EH (cell line): ENCODE measurements around the gene SUPT4H1.
A peak's percentile ranks its signal among the peaks of the same experiment; 100 is the strongest.

Source experiments
- DNase-seq: peaks from one replicate; pipeline ENCODE4 v3.0.0-alpha.2; 2015; ENCODE audit warnings: low read depth

Gene SUPT4H1

DNA sequence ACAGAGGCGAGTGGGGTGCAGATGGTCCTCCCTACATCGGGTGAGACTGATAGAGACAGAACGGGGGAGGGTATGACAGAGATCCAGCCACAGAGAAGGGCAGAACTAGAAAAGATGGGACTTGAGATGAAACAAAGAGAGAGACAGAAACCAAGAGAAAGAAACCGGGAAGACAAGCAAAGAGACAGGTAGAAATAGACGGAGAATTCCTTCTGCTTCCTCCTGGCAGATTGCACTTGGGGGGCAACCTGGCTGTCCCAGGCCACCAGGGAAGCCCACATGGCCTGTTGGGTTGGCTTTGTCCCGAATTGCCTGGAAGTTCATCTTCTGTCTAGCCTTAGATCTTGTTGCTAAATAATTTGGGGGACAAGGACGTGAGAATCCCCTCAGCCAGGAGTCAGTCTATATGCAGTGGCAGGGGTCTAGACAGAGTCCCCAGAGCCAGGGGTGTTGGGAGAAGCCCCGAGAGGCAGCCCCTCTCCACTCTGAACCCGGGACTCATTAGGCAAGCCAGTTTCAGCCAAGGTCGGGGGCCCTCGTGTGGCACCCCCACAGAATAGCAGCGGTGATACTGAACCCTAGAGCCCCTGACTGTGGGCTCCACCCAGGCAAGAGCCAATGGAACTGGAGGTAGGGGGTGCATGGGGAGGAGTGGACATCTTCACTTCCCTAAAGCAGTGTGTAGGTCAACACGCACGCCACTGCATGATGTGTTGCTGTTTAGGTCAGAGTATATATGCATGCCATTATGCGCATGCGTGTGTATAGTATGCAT is 22.8 kb downstream of the SUPT4H1 start:
- peak; percentile 9 for DNase-seq

DNA sequence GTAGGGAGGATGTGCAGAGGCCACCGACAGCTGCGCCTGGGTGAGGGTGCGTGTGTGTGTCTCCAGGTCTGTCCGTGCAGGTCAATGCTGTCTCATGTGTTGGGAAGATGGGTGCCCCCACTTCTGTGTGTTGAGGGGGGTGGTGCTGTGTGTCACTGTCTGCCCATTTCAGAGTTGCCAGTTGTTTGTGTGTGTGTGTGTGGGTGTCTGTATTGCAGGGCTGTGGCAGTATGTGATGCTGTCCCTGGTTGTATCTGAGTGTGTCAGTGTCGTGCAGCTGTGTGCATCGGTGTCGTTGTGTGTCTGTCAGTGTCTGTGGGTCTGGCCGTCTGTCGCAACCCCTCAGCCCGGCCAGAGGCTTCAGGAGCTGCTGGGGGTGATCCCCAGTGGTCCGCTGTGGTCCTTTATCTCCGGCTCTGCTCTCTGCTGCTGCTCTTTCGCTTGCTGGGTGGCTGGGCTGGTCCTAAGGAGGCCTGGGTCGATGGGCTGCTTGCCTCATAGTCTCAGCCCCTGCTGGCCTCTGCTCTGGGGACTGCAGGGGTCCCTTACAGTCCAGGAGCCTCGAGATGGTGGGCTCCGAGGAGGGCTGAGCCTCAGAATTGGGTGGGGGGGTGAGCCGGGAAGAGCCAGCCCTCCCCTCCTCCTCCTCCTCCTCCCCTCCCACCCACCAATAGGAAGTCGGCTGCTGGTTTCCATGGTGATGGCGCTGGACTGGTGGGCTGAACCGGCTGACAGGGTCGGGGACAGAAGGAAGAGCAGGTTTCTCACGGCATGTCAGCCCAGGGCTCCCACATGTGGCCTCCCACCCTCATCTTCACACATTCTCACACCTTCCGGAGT is 23.6 kb downstream of the SUPT4H1 start, which contains the start of gene TSPOAP1:
TSS of gene TSPOAP1 (minus strand) at position 601 of the 840 bp plus-strand sequence. CDS start 875 bp downstream, outside the sequence.
- peak; percentile 15 for DNase-seq

DNA sequence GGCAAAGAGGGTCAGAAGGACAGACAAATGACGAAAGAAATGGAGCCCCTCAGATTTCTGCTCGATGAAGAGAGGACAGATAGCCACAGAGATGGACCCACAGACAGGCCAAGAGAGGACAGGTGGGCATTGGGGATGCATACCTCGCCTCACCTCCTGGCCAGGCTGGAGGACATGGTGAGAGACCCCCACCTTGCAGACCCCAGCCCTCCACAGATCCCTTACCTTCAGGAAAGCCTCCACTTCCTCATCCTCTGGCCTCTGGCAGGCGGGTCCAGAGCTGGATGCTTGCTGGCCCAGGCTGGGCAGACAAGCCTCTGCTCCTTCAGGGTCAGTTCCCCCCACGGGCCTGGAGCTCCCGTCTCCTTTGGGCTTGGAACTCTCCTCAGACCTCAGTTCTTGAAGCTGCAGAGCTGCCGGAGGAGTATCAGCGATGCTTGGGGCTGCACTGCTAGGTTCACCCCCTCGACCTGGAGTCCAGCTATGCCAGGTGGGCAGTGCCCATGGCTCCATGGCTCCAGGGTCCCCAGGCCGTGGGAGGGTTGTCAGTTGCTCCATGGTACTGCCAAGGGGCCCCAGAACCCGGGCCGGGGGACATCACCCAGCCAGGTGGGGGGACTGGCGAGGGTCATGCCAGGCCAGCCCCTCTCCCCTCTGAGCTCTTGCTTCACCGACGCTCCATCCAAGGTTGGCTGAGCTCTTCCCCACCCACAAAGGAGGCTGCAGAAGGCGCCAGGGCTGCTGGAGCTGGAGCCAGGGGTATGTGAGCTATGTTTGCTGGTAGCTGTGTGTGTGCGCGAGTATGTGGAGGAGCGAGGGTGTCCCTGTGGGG is 24.4 kb downstream of the SUPT4H1 start:
- DNase-seq, result no peak

DNA sequence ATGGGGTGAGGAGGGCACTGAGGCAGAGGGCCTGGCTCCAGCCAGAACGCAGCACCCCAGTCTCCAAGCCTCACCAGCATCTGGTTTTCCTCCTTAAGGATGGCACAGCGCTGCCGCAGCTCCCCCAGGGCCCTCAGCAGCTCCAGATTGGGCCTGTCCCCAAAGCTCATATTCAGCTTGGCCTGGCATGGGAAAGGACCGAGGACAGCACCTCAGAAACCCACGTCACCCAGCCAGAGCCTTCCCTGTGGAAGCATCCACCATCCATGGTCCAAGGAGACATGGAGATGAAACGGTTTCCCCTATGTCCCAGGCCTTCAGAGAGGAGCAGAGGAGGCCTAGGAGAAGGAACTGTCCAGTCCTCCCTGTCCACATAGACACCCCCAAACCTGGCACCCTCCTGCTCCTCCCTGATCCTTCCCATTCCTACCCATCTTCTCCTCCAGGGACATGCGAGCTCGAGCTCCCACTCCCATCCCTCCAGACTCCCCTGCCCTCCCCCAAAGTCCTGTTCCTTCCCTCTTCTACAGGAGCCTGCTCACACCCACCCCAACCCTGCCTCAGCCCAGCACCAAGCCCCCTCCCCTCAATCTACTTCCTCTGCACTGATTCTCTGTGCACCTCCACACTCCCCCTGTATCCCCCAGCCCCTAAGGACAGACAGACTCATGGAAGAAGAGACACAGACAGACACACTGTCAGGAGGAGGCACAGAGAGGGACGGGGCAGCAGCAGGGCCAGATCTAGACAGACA is 25.2 kb downstream of the SUPT4H1 start:
- DNase-seq, result no peak

DNA sequence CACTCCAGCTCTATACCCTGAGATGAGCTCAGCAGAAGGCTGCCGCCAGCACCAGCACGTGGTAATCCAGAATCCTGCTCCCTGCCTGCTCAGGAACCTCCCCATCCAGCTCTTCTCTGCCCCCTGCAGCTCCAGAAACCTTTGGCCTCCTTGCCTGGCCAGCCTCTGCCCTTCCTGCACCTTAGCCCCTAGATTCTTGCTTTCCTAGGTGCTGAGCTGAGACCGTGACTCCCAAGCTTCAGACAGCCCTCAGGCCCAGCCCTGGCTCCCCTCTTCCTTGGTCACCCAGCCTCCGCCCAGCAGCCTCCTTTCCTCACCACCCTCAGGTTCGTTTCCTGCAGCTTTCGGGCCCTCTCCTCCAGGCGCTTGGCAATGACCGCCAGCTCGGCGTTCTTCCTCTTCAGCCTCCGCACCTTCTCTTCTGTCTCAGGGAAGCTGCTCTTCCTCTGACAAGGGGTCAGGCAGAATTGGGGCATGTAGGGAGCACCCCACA is 26.0 kb downstream of the SUPT4H1 start:
- no peak for DNase-seq

DNA sequence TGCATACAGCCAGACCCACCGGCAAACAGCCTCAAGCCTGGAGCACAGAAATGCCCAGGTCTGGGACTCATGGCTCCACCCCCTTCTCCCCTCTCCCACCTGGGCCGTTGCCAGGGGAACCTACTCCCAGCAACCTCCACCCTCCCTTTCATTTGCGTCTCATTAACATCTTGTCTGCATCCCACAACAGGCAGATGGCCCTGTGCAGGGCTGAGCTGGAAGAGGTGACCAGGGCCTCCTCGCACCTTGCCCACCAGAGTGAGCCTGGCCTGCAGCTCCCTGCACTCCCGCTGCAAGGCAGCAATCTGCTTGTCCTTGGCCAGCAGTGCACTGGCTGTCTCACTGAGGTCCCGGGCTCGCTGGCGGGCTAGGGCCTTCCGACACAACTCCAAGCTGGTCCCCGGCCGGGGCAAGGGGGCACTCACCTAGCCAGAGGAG is 26.7 kb downstream of the SUPT4H1 start:
- DNase-seq, result no peak

DNA sequence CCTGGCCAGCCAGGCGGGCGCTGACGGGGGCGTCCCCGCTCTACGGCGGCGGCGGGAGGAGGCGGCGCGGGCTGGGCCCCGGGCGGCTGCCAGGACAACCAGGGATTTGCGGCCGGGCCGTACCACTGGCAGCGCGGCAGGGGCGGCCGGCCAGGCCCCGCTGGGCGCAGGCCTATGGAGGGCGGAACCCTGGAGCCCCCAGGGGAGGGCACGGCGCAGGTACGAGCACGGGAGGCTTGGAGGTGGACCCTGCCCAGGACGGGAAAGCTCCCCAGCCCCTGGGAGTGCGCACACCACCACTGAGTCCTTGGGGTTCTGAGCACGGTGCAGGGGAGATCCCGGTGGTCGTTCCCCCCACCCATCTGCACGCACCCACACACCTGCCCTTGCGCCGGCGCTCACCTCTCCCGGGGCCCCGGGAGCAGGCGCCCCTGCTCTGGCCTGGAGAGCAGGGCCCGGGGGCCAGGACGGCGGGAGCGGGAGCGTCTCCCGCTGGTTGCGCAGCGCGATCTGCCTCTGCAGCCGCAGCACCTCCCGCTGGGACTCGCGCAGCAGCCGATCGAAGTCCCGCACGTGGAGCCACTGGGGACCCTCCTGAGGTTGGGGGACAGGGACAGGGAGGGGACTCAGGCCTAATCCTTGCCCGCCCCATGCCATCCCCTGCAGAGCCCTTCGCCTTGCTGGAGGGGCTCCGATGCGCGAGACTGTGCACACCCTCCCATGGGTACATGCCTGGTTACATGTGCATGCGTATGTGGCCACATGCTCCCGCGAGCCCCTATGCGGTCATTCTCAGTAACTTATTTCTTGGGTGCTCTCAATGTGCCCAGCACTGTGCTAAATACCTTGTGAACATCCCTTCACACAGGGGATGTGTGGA is 27.4 kb downstream of the SUPT4H1 start:
- peak; percentile 54 for DNase-seq

DNA sequence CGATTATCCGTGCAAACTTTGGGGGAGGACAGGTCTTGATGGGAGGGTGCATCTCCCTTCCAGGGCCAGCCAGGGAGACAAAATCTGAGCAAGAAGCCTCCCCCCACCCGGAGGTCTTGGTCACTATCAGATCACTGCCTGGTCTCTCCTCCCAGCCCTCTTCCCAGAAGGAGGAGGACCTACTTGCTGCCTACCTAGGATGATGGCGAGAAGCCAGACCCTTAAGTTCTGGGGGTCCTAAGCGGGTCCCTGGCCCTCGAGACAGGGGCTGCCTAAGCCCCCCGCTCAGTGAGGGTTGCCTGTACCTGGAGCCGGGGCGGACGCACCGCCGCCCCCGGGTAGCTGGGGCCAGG is 28.0 kb downstream of the SUPT4H1 start:
- DNase-seq, result no peak

DNA sequence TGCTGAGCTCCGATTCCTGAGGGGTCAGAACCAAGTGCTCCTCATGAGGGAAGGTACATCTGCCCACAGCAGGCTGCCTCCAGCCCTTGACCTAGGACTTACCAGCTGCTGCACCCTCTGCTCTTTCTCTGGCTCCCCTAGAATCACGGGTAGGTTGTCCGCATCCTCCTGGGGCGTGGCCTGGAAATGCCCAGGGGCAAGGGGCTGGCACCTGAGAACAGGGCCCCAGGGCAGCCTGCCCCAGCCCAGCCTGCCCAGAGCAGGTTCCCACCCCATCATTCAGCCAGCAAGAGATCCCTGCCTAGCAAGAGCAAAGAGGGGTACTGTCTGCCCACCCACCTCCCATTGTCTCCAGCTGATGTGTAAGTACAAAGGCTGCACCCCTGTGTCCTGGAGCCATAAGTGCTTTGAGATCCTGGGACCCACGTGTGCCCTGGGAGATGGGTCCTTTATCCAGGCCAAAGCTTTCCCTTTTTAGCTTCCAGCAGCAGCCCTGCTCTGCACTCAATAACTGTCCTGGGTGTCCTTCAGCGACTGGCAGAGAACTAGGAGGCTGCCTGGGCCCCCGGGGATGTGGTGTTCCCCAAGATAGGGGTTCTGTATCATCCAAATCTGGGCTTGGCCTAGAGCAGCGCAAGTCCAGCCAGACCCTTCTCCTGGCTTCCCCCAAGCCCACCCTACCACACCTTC is 28.5 kb downstream of the SUPT4H1 start:
- no peak for DNase-seq

DNA sequence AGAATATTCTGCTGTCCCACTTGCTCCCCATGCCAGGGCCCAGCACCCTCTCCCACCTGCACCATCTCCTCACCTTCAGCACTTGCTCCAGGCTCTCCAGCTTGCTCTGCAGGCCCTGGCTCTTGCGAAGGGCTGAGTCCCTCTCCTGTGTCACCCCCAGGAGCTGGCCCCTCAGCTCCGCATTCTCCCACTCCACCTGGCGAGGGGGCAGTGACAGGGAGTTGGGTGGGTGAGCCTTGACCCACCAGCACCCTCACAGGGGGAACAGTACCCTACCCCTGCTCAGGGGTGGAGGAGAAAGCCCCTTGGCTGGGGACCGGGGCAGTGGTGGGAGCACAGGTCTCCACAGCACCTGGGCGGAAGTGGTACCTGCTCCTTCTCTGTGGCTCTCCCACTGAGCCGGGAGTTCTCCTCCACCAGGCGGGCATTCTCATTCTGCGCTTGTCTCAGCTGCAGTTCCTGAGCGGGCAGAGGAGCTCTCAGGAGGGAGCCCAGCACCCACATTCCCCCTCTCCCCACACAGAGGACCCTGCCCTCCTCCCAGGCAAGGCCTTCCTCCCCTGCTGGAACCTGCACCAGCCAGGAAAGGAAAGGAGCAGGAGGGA is 29.3 kb downstream of the SUPT4H1 start:
- DNase-seq, result no peak

DNA sequence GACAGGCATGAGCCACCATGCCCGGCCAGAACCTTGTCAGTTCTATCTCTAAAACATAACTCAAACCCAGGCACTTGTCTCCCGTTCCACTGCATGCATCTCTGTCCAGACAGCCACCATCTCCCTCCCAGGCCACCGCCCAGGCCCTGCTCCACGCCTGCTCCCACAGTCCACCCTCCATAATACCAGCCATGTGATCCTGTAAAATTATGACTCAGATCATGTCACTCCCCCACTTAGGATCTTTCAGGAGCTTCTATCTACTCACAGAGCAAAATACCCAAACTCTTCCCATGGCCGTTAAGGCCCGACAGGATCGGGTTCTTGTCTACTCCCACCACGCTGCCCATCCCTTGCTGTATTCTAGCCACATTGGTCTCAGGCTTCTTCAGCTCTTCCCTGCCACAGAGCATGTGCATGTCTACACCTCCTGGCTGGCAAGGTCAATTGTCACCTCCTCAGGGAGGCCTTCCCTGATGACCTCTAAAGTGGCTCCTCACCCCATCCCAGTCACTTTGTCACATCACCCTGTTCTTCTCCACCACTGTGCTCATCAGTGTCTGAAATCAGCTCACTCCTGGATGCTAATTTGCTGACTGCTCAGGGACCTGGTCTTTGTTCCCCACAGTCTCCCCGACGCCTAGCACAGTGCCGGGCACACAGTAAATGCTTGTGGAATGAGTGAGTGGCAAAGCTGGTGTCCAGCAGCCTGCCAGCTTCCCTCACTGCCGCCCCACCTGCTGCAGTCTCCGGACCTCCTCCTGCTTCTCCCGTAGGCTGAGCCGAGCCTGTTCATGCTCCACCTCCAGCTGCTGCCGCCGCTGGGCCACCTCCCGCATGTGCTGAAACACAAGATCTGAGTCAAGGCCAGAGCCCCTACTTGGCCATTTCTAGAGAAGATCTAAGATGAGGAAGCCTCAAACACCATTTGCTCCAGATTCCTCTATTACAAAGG is 30.2 kb downstream of the SUPT4H1 start:
- DNase-seq, result peak; percentile 8

DNA sequence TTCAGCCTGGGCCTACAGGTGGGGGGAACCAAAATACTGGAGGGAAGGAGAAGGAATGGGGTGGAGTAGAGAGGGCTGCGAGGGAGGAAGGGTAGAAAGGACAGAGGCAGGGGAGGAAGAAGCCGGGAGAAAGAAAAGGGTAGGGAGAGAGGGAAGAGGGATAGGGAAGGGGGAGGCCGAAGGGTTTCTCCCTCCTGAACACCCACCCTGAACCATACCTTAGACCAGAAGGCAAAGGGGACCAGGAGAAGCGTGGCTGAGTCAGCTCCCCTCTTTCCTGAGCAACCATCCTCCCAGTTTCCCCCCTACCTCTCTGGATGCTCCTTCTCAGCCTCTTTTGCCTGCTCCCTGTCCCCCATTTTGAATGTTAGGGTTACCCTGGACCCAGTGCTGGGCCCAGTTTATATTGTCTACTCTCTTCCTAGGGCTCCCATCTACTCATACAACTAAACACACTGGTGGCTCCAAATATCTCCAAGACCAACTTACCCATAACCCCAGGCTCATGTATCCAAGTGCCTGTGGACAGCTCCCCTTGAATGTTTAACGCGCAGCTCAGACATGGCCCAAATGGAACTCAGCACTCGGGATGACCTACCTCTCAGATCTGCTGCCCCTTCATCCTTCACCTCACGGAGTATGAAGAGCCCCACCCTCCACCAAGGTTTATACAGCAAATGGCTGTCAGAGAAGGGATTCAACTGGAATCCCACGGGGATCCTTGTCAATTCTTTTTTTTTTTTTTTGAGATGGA is 31.3 kb downstream of the SUPT4H1 start:
- no peak for DNase-seq

DNA sequence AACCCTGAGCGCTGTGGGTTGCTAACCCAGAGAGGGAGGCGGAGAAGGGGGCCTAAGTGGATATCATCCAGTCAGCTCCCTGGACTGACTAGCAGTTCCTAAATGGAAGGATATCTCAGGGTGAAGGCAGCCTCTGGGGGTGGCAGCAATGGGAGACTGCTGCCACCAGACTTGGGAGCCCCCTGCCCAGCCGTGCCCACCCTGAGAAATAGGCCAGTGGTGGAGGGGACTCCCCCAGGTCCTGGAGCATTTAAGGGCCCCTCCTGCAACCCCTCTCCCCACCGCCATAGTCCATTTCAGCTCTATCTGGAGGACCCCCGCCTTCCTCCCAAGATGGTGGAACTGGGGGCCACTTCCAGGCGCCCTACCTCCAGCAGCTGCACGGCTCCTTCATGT is 31.8 kb downstream of the SUPT4H1 start:
- DNase-seq, result no peak

DNA sequence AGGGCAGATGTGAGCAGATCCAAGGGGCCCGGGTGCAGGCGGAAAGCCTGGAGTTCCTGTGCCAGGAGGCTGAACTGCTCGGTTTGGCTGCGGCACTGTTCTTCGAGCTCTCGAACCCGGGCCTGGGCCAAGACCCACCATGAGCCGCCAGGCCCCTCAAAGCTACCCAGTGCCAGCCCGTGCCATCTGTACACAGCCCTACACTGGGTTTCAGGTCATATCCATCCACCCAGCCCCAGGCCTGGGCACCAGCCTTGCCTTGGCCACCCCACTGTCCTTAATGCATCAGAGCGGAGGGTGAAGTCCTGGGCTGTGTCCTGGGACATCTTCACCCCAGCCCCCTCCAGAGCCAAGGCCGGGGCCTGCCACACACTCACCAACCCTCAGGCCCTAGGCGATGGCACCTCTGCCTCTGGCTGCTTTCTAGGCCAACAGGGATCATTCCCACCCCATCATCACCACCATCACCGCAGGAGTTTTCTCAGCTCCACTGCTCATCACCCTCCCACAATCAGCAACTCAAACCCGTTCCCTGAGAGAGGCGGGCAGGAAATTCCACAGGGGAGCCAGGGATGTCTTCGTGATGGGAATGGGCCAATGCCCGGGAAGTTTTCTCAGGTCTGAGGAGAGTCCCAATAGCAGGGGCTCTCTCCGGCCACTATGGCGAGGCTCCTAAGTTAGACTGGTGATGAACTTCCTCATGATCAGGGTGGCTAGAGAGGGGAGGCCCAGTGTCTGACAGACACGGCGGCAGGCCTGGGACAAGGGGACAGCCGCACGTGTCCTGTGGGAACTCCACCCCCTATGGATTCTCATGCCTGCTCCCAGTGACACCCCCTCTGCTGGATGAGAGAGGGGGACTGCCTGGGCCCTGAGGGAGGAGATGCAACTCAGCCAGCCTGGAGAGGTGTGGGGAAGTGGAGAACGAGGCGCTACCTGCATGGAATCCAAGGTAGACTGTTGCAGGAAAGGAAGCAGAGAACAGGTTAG is 32.5 kb downstream of the SUPT4H1 start:
- DNase-seq, result no peak

DNA sequence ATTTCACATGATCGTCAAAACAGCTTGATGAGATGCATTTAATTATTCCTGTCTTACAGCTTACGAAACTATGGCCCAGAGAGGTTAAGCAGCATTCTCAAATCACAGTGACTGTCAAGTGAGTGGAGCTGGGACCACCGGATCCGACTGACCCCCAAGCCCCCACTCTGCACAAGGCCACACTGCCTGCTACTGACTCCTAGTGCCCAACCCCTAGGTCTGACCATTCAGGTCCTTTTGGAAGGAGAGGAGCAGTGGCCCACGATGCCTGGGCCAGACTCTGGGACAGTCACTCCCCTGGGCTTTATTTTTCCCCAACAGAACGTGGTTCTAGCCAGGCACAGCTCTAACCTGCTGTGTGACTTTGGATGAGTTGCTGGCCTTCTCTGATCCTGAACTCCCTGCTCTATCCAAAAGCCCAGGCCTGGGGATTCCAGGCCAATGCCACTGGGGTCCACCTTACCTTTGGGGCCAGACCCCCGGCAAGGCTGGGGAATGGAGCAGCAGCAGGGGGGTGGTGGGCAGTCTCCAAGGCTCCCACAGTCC is 33.3 kb downstream of the SUPT4H1 start:
- no peak for DNase-seq

DNA sequence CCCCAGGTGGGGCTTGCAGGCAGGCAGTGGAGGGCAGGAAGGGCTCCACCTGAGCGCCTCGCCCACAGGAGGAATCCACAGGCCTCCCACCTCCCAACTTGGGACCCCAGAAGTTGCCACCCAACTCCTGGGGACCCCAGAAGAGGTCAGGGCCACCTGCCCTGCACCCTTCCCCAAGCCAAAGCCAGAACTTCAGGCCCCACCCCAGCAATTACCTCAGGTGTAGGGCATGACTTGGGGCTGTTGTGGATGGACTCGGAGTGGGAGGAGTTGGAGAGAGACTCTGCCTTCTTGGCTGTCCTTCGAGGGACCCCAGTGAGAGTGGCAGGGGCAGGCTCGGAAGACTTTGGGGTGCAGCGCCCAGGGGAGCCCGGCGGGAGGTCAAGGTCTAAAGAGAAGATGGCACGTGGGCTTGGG is 33.9 kb downstream of the SUPT4H1 start:
- no peak for DNase-seq
